WI38 (cell line): ENCODE measurements around the gene LHX8.
"Not testable (repeated sequence)": the region's sequence is repeated elsewhere in the genome, so short reads cannot be mapped to it uniquely, and the experiment has no call there.

Experiments
- H3K4me3 ChIP-seq: 2 replicates; pipeline ENCODE4 v1.5.1; 2011; ENCODE audit warnings: low read depth, mild to moderate bottlenecking, control low read depth, low read length
- TF ChIP-seq, protein P1 (sequence below): IDR thresholded peaks from 2 replicates; pipeline ENCODE4 v1.5.1; 2012; ENCODE audit warnings: low read depth, mild to moderate bottlenecking, control low read depth, low read length

LHX8 gene

GRCh38 chr1:75170011-75170410 lies 35.8 kb downstream of the LHX8 start:
- TF ChIP-seq, protein P1, sequence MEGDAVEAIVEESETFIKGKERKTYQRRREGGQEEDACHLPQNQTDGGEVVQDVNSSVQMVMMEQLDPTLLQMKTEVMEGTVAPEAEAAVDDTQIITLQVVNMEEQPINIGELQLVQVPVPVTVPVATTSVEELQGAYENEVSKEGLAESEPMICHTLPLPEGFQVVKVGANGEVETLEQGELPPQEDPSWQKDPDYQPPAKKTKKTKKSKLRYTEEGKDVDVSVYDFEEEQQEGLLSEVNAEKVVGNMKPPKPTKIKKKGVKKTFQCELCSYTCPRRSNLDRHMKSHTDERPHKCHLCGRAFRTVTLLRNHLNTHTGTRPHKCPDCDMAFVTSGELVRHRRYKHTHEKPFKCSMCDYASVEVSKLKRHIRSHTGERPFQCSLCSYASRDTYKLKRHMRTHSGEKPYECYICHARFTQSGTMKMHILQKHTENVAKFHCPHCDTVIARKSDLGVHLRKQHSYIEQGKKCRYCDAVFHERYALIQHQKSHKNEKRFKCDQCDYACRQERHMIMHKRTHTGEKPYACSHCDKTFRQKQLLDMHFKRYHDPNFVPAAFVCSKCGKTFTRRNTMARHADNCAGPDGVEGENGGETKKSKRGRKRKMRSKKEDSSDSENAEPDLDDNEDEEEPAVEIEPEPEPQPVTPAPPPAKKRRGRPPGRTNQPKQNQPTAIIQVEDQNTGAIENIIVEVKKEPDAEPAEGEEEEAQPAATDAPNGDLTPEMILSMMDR, result no peak
- H3K4me3 ChIP-seq, result no peak overlapping the region

GRCh38 chr1:75170981-75171380 lies 36.8 kb downstream of the LHX8 start:
- TF ChIP-seq, protein P1, result no peak
- H3K4me3 ChIP-seq, result no peak overlapping the region

DNA sequence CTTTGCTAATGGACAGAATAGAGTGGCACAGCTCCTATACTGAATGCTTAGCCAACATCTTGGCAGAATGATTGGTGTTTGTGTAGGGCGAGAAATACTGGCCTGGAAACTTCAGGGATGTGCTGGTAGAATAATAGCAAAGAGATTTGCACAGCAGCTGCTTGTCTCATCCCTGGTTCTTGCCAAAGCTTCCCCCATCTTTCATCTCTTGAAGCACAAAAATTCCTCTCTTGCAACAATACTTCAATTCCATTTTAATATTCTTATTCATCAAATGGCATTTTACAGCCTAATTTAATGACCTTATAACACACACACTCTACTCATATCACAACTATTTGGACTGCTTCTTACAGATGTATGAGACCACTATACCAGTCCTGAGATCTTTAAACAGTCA lies 37.7 kb downstream of the LHX8 start:
- TF ChIP-seq, protein P1, result no peak
- no peak overlapping the region for H3K4me3 ChIP-seq

GRCh38 chr1:75172556-75172955 lies 38.4 kb downstream of the LHX8 start:
- TF ChIP-seq, protein P1, result no peak

GRCh38 chr1:75174031-75174760 lies 40.0 kb downstream of the LHX8 start:
- no peak overlapping the region for H3K4me3 ChIP-seq
- TF ChIP-seq, protein P1, result no peak

More at GRCh38 chr1:75172556-75172955, 38.4 kb downstream of the LHX8 start:
- no peak overlapping the region for H3K4me3 ChIP-seq

- not testable (repeated sequence) for H3K4me3 ChIP-seq
Measured at GRCh38 chr1:75181214-75181955, 47.2 kb downstream of the LHX8 start.

GRCh38 chr1:75188892-75189291 lies 54.7 kb downstream of the LHX8 start:
- TF ChIP-seq, protein P1, result no peak
- H3K4me3 ChIP-seq, result no peak overlapping the region
